ENCODE data around the gene RBM22. TPM values are rescaled to one million over a fixed set of nuclear protein-coding genes. Genes with fewer than 3 reads are reported as not detected.

The RBM22 gene
- total RNA-seq, 2 donors from 2014 or later = 40.0 to 42.6 TPM

- Histone ChIP-seq H3K4me3 (no peak overlapping the region), H3K27ac (no peak overlapping the region), H3K9me3 (no peaks in the 10 kb centered on the region), H3K27me3 (no peaks in the 10 kb centered on the region), H3K4me1 (no peaks in the 10 kb centered on the region), H3K36me3 (no peaks in the 10 kb centered on the region), H3K9ac (ENCODE audit: low read depth in 2 of 2, low read length in 2 of 2) (no peak overlapping the region)
- no peak for TF ChIP-seq CTCF (IDR thresholded peaks at IDR 0.05)
- no peak for DNase-seq
- intact Hi-C loops (cut with DNase I) = no loop called here
Observed at GRCh38 chr5:150665044-150665443, 35.8 kb downstream of the RBM22 start.

DNA sequence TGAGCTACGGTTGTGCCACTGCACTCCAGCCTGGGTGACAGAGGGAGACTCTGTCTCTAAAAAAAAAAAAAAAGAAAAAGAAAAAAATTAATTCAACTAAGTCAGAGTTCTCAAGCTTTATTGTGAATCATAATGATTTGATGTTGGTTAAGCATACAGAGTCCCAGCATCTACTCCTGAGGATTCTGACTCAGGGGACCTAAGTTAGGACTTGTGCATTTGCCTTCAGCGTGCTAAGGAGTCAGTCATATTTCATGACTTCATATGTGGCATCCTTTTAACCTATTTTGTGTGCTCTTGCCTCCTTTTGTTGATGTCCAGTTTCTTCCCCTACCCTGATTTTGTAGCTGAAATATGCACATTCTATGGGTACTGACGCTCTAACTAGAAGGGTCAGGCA is 36.9 kb downstream of the RBM22 start:
- Histone ChIP-seq H3K4me3 (no peak overlapping the region), H3K36me3 (no peaks in the 10 kb centered on the region), H3K4me1 (no peaks in the 10 kb centered on the region), H3K27ac (no peak overlapping the region), H3K9me3 (no peaks in the 10 kb centered on the region), H3K27me3 (no peaks in the 10 kb centered on the region), H3K9ac (ENCODE audit: low read depth in 2 of 2, low read length in 2 of 2) (no peak overlapping the region)
- intact Hi-C loops (cut with DNase I) = no loop called here
- DNase-seq = no peak
- TF ChIP-seq CTCF (IDR thresholded peaks at IDR 0.05) = no peak

GRCh38 chr5:150662731-150663516 is 37.9 kb downstream of the RBM22 start:
- Histone ChIP-seq H3K9me3 (no peaks in the 10 kb centered on the region), H3K36me3 (no peaks in the 10 kb centered on the region), H3K4me1 (no peaks in the 10 kb centered on the region), H3K27ac (no peak overlapping the region), H3K4me3 (no peak overlapping the region), H3K9ac (ENCODE audit: low read depth in 2 of 2, low read length in 2 of 2) (no peak overlapping the region), H3K27me3 (no peaks in the 10 kb centered on the region)
- intact Hi-C loops (cut with DNase I) = no loop called here
- no peak for DNase-seq
- TF ChIP-seq CTCF (IDR thresholded peaks at IDR 0.05) = no peak

DNA sequence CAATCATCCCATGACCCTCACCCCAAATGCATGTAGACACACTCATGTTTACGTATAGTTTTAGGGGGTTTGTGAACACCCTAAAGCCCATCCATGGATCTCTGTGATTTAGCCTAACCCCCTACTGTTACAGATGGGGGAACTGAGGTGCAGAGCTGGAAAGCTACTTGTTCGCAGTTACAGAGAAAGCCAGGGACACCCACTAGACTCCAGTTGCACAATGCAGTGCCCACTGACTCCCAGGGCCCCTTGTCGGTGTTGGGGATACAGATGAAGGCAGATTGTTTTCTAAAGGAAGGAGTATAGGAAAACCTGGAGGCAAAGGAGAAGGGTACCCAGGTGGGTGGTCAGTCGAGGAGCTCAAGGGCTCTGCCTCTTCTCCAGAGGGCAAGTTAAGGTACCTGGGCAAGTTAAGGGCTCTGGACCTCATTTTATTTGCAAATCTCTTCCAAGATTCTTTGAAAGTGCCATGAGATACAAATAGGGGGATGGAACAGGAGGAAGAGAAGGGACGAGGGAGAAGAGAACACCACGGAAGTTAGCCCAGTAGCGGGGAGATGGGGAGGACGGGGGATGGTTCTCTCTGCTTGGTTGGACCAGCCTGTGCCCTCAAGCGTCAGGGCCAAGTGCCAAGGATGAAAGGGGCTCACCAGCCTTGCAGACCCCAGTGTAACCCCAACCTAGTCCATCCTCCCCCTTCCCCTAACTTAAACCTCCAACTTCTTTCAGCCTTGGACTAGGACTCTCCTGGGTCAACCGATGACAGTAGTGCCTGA is 38.9 kb downstream of the RBM22 start:
- TF ChIP-seq CTCF (IDR thresholded peaks at IDR 0.05) = no peak
- no peak overlapping the region for H3K9ac ChIP-seq (ENCODE audit: low read depth in 2 of 2, low read length in 2 of 2)
- no peak overlapping the region for H3K27ac ChIP-seq
- no peaks in the 10 kb centered on the region for H3K4me1 ChIP-seq
- no peak overlapping the region for H3K4me3 ChIP-seq
- H3K27me3 ChIP-seq = no peaks in the 10 kb centered on the region
- DNase-seq = no peak
- H3K9me3 ChIP-seq = no peaks in the 10 kb centered on the region
- intact Hi-C loops (cut with DNase I) = no loop called here
- H3K36me3 ChIP-seq = no peaks in the 10 kb centered on the region

GRCh38 chr5:150661086-150661485 is 39.8 kb downstream of the RBM22 start, which contains the start of gene MYOZ3:
MYOZ3 (plus strand) TSS chr5:150661251; CDS start chr5:150662942, 1,691 bp downstream.
- H3K4me3 ChIP-seq = no peak within 1 kb of the TSS
- intact Hi-C loops (cut with DNase I) = no loop called here
- H3K9ac ChIP-seq (ENCODE audit: low read depth in 2 of 2, low read length in 2 of 2) = no peak within 1 kb of the TSS
- DNase-seq = no peak
- no peaks in the 10 kb centered on the region for H3K4me1 ChIP-seq
- no peak within 1 kb of the TSS for H3K27ac ChIP-seq
- no peaks in the 10 kb centered on the region for H3K36me3 ChIP-seq
- H3K9me3 ChIP-seq = no peaks in the 10 kb centered on the region
- no peak for TF ChIP-seq CTCF (IDR thresholded peaks at IDR 0.05)
- H3K27me3 ChIP-seq = no peaks in the 10 kb centered on the region
